ENCODE results near the gene WDR17. TPM values are rescaled to one million over a fixed set of nuclear protein-coding genes. Genes with fewer than 3 reads are reported as not detected.

The WDR17 gene
- total RNA-seq, 2 donors from 2014 or later = 1.2 to 1.6 TPM

GRCh38 chr4:176187624-176188023 lies 122.0 kb downstream of the WDR17 start:
- no peaks in the 10 kb centered on the region for H3K36me3 ChIP-seq
- H3K27me3 ChIP-seq = no peaks in the 10 kb centered on the region
- H3K27ac ChIP-seq = no peak overlapping the region
- no peak for DNase-seq
- H3K9me3 ChIP-seq = no peaks in the 10 kb centered on the region
- no peak overlapping the region for H3K4me3 ChIP-seq
- no peak overlapping the region for H3K9ac ChIP-seq (ENCODE audit: low read depth in 2 of 2, low read length in 2 of 2)
- intact Hi-C loops (cut with DNase I) = no loop called here
- H3K4me1 ChIP-seq = no peaks in the 10 kb centered on the region
- no peak for TF ChIP-seq CTCF (IDR thresholded peaks at IDR 0.05)

- no peak for TF ChIP-seq CTCF (IDR thresholded peaks at IDR 0.05)
- H3K36me3 ChIP-seq = no peaks in the 10 kb centered on the region
- intact Hi-C loops (cut with DNase I) = no loop called here
Observed at GRCh38 chr4:176188654-176189053, 123.0 kb downstream of the WDR17 start.

GRCh38 chr4:176189891-176190795 lies 124.5 kb downstream of the WDR17 start:
- no peak for DNase-seq
- Histone ChIP-seq H3K9me3 (no peaks in the 10 kb centered on the region), H3K9ac (ENCODE audit: low read depth in 2 of 2, low read length in 2 of 2) (no peak overlapping the region), H3K36me3 (no peaks in the 10 kb centered on the region), H3K4me3 (no peak overlapping the region), H3K27ac (no peak overlapping the region), H3K4me1 (no peaks in the 10 kb centered on the region), H3K27me3 (no peaks in the 10 kb centered on the region)
- TF ChIP-seq CTCF (IDR thresholded peaks at IDR 0.05) = no peak
- intact Hi-C loops (cut with DNase I) = loop anchor here (10.0 kb wide), 1 partner anchor 135 kb away; no protein-coding TSS in a partner anchor

More at GRCh38 chr4:176188654-176189053, 123.0 kb downstream of the WDR17 start:
- Histone ChIP-seq H3K4me1 (no peaks in the 10 kb centered on the region), H3K9ac (ENCODE audit: low read depth in 2 of 2, low read length in 2 of 2) (no peak overlapping the region), H3K9me3 (no peaks in the 10 kb centered on the region), H3K4me3 (no peak overlapping the region), H3K27me3 (no peaks in the 10 kb centered on the region), H3K27ac (no peak overlapping the region)
- no peak for DNase-seq

- Histone ChIP-seq H3K9me3 (no peaks in the 10 kb centered on the region), H3K36me3 (no peaks in the 10 kb centered on the region), H3K9ac (ENCODE audit: low read depth in 2 of 2, low read length in 2 of 2) (no peak overlapping the region), H3K27me3 (no peaks in the 10 kb centered on the region), H3K4me1 (no peaks in the 10 kb centered on the region), H3K4me3 (no peak overlapping the region), H3K27ac (no peak overlapping the region)
- TF ChIP-seq CTCF (IDR thresholded peaks at IDR 0.05) = no peak
- intact Hi-C loops (cut with DNase I) = loop anchor here (10.0 kb wide), 1 partner anchor 133 kb away; no protein-coding TSS in a partner anchor
- DNase-seq = no peak
Observed at GRCh38 chr4:176191974-176192373, 126.3 kb downstream of the WDR17 start.

- Histone ChIP-seq H3K27ac (no peak overlapping the region), H3K4me3 (no peak overlapping the region)
Observed at GRCh38 chr4:176193126-176193525, 127.5 kb downstream of the WDR17 start.

More at GRCh38 chr4:176193126-176193525, 127.5 kb downstream of the WDR17 start:
- Histone ChIP-seq H3K9me3 (no peaks in the 10 kb centered on the region), H3K9ac (ENCODE audit: low read depth in 2 of 2, low read length in 2 of 2) (no peak overlapping the region), H3K4me1 (no peaks in the 10 kb centered on the region), H3K36me3 (no peaks in the 10 kb centered on the region), H3K27me3 (no peaks in the 10 kb centered on the region)
- DNase-seq = no peak
- no peak for TF ChIP-seq CTCF (IDR thresholded peaks at IDR 0.05)
- intact Hi-C loops (cut with DNase I) = loop anchor here (10.0 kb wide), 1 partner anchor 132 kb away; no protein-coding TSS in a partner anchor
